ENCODE measurements around the gene SCN4A. TPM values are rescaled to one million over a fixed set of nuclear protein-coding genes. Genes with fewer than 3 reads are reported as not detected.
"Not testable (repeated sequence)": the region's sequence is repeated elsewhere in the genome, so short reads cannot be mapped to it uniquely, and the experiment has no call there.

SCN4A gene
- total RNA-seq, 1 donor from 2014 or later: 0.95 TPM

GRCh38 chr17:63926164-63926563, 46.6 kb downstream of the SCN4A start:
- H3K9me3 Mint-ChIP-seq (ENCODE audit: unreplicated experiment): no peaks in the 10 kb centered on the region
- no peak for TF ChIP-seq CTCF (IDR thresholded peaks at IDR 0.05; ENCODE audit: unreplicated experiment)
- peaks cover 4% of the 10 kb centered on the region for H3K27me3 Mint-ChIP-seq (ENCODE audit: unreplicated experiment)
- DNase-seq (ENCODE audit: low spot score): no peak
- H3K4me3 Mint-ChIP-seq (ENCODE audit: unreplicated experiment): no peak overlapping the region
- no peaks in the 10 kb centered on the region for H3K36me3 Mint-ChIP-seq (ENCODE audit: low read depth, unreplicated experiment)
- H3K27ac Mint-ChIP-seq (ENCODE audit: unreplicated experiment): no peak overlapping the region
- H3K4me1 Mint-ChIP-seq (ENCODE audit: unreplicated experiment): peaks cover 5% of the 10 kb centered on the region

- no peak for DNase-seq (ENCODE audit: low spot score)
- no peak overlapping the region for H3K4me3 Mint-ChIP-seq (ENCODE audit: unreplicated experiment)
- H3K27me3 Mint-ChIP-seq (ENCODE audit: unreplicated experiment): peaks cover 4% of the 10 kb centered on the region
- H3K4me1 Mint-ChIP-seq (ENCODE audit: unreplicated experiment): peaks cover 1% of the 10 kb centered on the region
- no peak overlapping the region for H3K27ac Mint-ChIP-seq (ENCODE audit: unreplicated experiment)
- H3K36me3 Mint-ChIP-seq (ENCODE audit: low read depth, unreplicated experiment): no peaks in the 10 kb centered on the region
- no peak for TF ChIP-seq CTCF (IDR thresholded peaks at IDR 0.05; ENCODE audit: unreplicated experiment)
- no peaks in the 10 kb centered on the region for H3K9me3 Mint-ChIP-seq (ENCODE audit: unreplicated experiment)
These were observed 47.1 kb downstream of the SCN4A start for GRCh38 chr17:63925615-63926014.

- not testable (repeated sequence) for H3K27ac Mint-ChIP-seq (ENCODE audit: unreplicated experiment); H3K9me3 Mint-ChIP-seq (ENCODE audit: unreplicated experiment); H3K36me3 Mint-ChIP-seq (ENCODE audit: low read depth, unreplicated experiment); DNase-seq (ENCODE audit: low spot score); H3K4me3 Mint-ChIP-seq (ENCODE audit: unreplicated experiment); H3K4me1 Mint-ChIP-seq (ENCODE audit: unreplicated experiment); H3K27me3 Mint-ChIP-seq (ENCODE audit: unreplicated experiment)
These were observed 50.3 kb downstream of the SCN4A start for GRCh38 chr17:63922402-63922801.

DNA sequence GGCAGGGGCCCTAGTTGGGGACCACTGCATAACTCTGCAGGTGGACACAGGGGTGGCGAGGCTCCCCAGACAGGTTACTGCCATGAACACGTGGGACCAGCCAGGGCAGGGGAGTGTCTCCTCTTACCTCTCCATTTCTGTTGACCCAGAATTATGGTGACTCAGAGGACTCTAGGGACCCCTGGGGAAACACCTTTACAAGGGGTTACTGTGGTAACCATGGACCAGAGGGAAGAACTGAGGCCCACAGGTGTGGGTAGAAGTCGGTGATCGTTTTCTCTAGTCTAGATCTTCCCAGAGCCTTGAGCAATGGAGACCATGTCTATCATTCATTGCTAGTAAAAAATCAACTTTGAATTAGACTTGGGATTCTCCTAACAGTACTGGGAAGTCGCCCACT, 51.9 kb downstream of the SCN4A start:
- not testable (repeated sequence) for H3K4me3 Mint-ChIP-seq (ENCODE audit: unreplicated experiment); H3K9me3 Mint-ChIP-seq (ENCODE audit: unreplicated experiment); H3K27me3 Mint-ChIP-seq (ENCODE audit: unreplicated experiment); H3K36me3 Mint-ChIP-seq (ENCODE audit: low read depth, unreplicated experiment); H3K27ac Mint-ChIP-seq (ENCODE audit: unreplicated experiment); H3K4me1 Mint-ChIP-seq (ENCODE audit: unreplicated experiment); DNase-seq (ENCODE audit: low spot score)

GRCh38 chr17:63920050-63920449, 52.7 kb downstream of the SCN4A start:
- H3K4me3 Mint-ChIP-seq (ENCODE audit: unreplicated experiment); DNase-seq (ENCODE audit: low spot score); H3K4me1 Mint-ChIP-seq (ENCODE audit: unreplicated experiment); H3K27me3 Mint-ChIP-seq (ENCODE audit: unreplicated experiment); H3K36me3 Mint-ChIP-seq (ENCODE audit: low read depth, unreplicated experiment); H3K9me3 Mint-ChIP-seq (ENCODE audit: unreplicated experiment); H3K27ac Mint-ChIP-seq (ENCODE audit: unreplicated experiment): not testable (repeated sequence)

GRCh38 chr17:63919311-63919723, 53.4 kb downstream of the SCN4A start:
- peak; percentile 94 for TF ChIP-seq CTCF (IDR thresholded peaks at IDR 0.05; ENCODE audit: unreplicated experiment)
- peaks cover 10% of the 10 kb centered on the region for H3K4me1 Mint-ChIP-seq (ENCODE audit: unreplicated experiment)
- H3K9me3 Mint-ChIP-seq (ENCODE audit: unreplicated experiment): no peaks in the 10 kb centered on the region
- no peak overlapping the region for H3K27ac Mint-ChIP-seq (ENCODE audit: unreplicated experiment)
- peaks cover 3% of the 10 kb centered on the region for H3K27me3 Mint-ChIP-seq (ENCODE audit: unreplicated experiment)
- DNase-seq (ENCODE audit: low spot score): peak; percentile 75
- no peaks in the 10 kb centered on the region for H3K36me3 Mint-ChIP-seq (ENCODE audit: low read depth, unreplicated experiment)
- H3K4me3 Mint-ChIP-seq (ENCODE audit: unreplicated experiment): no peak overlapping the region

DNA sequence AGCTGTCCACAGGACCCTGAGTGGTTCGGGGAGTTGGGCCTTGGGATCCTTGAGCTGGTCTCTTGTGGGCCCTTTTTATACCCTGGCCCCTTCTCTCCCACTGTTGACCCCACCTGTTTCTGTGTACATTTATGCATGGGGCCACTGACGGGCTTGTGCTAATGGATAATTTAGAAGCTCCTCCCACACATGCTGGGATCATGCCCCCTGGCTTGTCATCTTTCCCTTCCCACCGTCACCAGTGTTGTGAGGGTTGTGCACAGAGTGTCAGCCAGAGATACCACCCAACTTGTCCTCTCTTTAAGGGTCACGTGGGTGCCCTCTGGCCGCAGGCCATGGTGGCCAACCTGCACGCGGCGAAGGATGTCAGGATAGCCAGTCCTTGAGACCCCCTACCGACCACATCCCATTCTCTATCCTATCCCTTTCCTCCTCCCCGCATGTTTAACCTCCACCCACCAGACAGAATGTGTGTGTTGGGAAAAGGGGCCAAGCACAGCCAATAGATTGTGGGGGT, 53.9 kb downstream of the SCN4A start, which contains the start of gene GH1:
GH1 (minus strand) TSS at position 51 of the 517 bp plus-strand sequence. CDS start 63 bp downstream, outside the sequence.
- not testable (repeated sequence) for H3K4me3 Mint-ChIP-seq (ENCODE audit: unreplicated experiment); H3K36me3 Mint-ChIP-seq (ENCODE audit: low read depth, unreplicated experiment); DNase-seq (ENCODE audit: low spot score); H3K9me3 Mint-ChIP-seq (ENCODE audit: unreplicated experiment); H3K27me3 Mint-ChIP-seq (ENCODE audit: unreplicated experiment); H3K4me1 Mint-ChIP-seq (ENCODE audit: unreplicated experiment); H3K27ac Mint-ChIP-seq (ENCODE audit: unreplicated experiment)
